Measurements from ENCODE around the gene ZNRF2.

DNA sequence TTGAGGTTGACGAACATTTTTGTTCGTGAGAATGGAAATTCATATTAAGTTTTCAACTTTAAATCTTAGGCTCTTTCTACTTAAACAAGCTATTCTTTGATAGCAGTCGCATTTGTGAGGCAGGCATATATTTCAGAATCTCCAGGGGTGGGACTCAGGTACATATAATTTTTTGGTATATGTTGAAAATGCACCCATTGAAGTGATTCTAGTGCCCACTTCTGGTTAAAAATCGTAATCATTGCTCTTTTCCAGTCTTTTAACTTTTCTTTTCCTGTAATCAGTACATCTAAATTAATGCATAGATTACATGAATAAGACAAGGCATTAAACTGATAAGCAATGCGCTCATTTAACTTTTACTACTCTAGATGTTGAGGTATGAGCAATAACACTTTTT is 67.8 kb downstream of the ZNRF2 start:
- TF ChIP-seq, protein P1, sequence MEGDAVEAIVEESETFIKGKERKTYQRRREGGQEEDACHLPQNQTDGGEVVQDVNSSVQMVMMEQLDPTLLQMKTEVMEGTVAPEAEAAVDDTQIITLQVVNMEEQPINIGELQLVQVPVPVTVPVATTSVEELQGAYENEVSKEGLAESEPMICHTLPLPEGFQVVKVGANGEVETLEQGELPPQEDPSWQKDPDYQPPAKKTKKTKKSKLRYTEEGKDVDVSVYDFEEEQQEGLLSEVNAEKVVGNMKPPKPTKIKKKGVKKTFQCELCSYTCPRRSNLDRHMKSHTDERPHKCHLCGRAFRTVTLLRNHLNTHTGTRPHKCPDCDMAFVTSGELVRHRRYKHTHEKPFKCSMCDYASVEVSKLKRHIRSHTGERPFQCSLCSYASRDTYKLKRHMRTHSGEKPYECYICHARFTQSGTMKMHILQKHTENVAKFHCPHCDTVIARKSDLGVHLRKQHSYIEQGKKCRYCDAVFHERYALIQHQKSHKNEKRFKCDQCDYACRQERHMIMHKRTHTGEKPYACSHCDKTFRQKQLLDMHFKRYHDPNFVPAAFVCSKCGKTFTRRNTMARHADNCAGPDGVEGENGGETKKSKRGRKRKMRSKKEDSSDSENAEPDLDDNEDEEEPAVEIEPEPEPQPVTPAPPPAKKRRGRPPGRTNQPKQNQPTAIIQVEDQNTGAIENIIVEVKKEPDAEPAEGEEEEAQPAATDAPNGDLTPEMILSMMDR (IDR thresholded peaks at IDR 0.05; ENCODE audit: poor library complexity): no peak
- TF ChIP-seq EZH2phosphoT487 (IDR thresholded peaks at IDR 0.05; ENCODE audit: low read depth, severe bottlenecking, unreplicated experiment): no peak
- TF ChIP-seq EZH2 (IDR thresholded peaks at IDR 0.05; ENCODE audit: borderline replicate concordance): no peak
